NCI-H146 (cell line): ENCODE data around the gene ZDHHC8.

ENCODE experiments used
- DNase-seq: peaks from one replicate; lab custom pipeline; 2025; lab: John Stamatoyannopoulos, UW

The ZDHHC8 gene

DNA sequence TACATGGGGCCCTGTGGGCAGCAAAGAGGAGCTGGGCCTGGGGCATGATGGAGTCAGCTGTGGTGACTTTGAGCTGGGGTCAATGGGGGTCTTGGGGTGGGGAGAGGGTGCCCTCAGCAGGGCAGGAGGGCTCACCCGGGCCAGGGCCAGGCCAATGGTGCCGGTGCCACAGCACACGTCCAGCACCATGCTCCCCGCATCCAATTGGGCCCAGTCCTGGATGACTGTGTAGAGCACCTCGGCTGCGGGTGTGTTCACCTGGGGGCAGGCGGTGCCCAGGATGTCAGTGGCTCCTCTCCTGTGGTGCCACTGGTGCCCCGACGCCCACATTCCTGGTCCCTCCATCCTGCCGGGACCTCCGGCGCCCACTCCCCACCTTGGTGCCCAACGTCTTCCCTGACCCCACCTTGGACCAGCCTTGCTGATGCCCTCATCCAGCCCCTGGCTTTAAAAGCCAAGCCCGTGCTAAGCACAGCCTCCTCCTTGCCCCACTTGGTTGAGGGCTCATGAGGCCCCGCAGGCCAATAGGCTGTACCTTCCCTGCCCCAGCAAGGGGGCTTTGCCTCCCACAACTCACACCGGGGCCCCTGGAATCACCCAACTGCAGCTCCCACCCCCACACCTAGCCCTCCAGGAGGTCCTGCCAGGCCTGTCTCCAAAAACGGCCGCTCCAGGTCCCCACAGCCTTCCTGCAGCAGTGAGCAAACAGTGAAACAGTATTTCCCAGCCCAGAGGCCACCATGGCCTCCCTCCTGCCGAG lies 17.9 kb upstream of the ZDHHC8 start:
- no peak for DNase-seq

- no peak for DNase-seq
Observed at GRCh38 chr22:20114506-20115475, 16.8 kb upstream of the ZDHHC8 start.

DNA sequence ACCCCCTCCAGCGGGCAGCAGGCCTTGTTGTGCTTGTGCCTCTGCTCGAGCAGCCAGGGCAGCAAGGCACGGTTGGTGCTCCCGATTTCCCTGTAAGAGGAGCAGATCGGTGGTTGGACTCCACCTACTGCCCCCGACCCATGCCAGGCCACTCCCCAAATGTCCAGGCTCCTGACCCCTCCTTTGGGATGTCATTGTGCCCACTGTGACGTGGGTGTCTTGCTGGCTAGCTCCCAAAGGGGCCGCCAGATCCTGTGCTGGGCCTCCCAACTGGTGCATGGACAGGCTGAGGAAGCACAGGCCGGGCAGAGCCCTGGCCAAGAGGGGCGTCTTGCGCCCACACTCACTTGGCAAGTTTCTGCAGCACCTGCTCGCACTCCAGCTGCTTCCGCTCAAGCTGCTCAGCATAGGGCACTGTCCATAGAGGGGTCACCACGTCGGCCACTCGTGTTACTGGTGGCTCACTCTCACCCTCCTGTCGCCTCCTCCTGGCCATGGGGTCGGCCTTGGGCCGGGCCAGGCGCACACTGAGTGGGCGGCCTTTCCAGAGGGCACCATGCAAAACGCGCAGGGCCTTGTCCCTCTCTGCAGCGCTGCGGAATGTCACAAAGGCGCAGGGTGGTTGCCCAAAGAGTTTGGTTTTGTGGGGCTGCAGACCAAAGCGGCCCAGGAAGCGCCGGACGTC lies 15.8 kb upstream of the ZDHHC8 start, which contains the start of gene RANBP1:
TSS of gene RANBP1 (plus strand) at position 414 of the 685 bp plus-strand sequence. CDS start at position 495, 81 bp downstream.
- DNase-seq, result no peak

- no peak for DNase-seq
Observed at GRCh38 chr22:20116376-20116950, 15.1 kb upstream of the ZDHHC8 start.

- peak; percentile 91 for DNase-seq
Observed at GRCh38 chr22:20116951-20117632, 14.5 kb upstream of the ZDHHC8 start, which contains the start of gene TRMT2A. Gene TRMT2A, minus strand, starts transcription at chr22:20117226. Its CDS starts 320 bp downstream, at chr22:20116906.

DNA sequence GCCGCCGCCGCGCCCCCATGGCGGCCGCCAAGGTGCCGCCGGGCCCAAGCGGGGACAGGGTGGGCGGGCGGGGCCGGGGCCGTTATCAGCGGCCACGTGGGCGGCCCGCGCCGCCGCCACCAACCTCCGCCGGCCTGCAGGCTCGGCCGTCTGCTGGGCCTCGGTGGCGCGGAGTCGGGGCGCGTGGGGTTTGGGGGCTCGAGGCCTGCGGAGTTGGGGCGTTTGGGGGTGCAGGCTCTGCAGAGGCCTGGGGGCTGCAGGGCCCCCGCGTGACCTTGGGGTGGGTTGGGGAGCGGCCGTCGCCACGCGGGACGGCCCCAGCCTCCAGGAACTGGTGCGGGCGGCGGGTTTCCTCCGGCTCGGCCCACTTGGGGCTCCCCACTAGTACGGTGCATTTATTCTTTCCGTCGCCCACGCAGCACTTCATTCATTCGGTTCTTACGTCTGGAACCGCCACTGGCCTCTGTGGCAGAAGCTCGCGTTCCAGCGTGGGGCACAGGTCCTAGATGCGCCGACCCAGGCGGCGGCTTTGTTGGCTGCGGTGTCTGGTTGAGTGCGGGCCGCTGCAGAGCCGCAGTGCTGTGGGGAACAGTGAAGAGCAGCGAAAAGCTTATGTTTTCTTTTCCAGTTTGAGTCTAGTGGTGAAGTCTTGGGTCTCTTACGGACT lies 13.8 kb upstream of the ZDHHC8 start:
- peak; percentile 8 for DNase-seq

- no peak for DNase-seq
Observed at GRCh38 chr22:20118300-20119020, 13.1 kb upstream of the ZDHHC8 start.

DNA sequence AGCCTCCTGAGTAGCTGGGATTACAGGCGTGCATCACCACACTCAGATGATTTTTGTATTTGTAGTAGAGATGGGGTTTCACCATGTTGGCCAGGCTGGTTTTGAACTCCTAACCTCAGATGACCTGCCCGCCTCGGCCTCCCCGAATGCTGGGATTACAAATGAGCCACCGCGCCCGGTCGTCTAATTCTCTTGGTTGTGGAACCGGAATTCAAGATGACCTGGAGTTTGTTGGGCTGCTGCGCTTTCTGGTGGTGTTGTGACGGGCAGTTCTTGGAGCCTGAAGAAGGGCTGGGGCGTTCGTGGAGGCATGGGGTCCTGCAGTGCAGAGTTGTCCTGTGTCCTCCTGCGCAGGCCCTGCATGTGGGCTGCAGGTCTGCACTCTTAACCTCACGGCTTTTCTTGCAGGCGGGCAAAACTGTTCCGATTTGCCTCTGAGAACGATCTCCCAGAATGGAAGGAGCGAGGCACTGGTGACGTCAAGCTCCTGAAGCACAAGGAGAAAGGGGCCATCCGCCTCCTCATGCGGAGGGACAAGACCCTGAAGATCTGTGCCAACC lies 9.7 kb upstream of the ZDHHC8 start:
- no peak for DNase-seq

GRCh38 chr22:20123366-20124082 lies 8.1 kb upstream of the ZDHHC8 start:
- DNase-seq, result no peak

DNA sequence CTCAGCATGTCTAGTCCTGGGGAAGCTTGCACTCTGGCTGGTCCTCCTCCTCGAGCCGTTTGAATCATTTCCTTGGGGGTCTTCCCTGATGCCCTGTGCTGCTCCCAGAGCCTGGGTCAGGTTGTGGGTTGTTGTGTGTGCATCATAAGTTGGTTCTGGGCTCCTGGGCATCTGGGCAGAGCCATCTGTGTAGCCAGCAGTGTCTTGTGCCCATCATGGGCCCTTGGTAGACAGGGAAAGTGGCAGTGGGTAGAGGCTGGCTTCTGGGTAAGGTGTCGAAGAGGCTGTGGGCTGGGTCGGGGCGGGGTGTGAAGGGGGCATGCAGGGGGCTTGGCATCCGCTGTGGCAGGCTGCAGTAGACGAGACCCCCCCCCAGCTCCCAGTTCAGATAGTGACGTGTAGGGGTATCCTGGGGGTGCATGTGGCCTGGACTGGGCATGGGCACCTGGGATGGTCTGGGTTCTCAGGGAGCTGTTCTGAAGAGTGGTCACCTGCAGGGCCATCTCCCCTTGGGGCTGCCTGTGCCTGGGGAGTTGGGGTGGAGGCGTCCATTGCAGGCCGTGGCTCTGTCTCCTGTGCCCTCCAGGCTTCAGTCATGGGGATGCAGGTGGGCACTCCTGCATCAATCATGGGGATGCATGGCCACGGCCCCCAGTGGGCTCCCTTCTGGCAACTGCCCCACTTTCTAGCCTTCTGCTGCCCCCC lies 7.4 kb upstream of the ZDHHC8 start:
- no peak for DNase-seq

GRCh38 chr22:20125201-20126174 lies 6.1 kb upstream of the ZDHHC8 start:
- DNase-seq, result no peak

DNA sequence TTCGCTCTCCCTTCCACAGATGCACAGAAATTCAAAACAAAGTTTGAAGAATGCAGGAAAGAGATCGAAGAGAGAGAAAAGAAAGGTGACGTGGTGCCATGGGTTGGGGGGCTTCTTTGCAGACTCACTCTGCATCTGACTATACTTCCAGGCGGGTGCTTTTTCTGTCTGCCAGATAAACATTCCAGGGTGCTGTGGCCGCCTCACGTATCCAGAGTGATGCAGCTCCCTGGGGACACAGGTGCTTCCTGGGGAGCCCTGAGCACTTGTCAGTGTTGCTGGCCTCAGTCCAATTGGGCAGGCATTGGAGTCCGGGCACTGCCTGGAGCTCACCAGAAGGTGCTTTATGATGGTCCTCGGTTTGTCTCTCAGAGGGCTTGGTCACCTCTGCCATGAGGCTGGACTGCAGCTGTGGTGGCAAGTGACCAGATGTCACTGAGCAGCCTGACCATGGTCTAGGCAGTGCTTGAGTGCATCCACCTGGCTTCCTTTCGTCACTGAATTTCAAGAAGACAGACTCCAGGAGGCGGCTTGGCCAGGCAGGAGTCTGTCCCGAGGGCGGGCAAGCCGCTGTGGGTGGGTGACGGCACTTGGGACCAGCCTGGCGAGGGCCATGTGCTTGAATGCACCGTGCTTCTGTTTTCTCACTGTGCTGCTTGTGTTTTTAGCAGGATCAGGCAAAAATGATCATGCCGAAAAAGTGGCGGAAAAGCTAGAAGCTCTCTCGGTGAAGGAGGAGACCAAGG lies 5.1 kb upstream of the ZDHHC8 start:
- DNase-seq, result no peak

DNA sequence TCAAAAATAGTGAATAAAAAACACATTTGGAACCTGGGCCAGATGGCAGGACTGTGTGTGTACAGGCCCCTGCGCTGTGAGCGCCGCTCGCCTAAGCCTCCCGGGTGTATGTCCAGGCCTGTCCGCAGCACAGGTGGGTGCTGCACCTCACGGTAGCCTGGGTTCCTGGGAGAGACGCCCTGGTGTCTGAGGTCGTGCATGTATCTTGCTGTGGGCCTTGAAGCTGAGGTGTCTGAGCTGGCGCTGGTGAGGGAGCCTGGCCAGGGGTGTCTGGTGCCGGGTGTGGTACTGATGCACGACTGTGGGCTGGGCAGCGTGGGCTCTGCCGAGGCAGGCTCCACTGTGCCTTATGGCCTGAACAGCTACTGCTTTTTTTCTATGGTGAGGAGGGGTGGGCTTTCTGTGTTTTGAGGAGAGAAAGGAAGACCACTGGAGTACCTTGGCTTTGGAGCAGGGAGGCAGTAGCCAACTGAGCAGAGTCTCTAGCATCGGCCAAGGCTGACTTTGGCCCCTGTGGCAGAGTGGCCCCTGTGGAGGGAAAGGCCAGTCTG lies 4.2 kb upstream of the ZDHHC8 start:
- no peak for DNase-seq

GRCh38 chr22:20127869-20128618 lies 3.6 kb upstream of the ZDHHC8 start:
- no peak for DNase-seq

DNA sequence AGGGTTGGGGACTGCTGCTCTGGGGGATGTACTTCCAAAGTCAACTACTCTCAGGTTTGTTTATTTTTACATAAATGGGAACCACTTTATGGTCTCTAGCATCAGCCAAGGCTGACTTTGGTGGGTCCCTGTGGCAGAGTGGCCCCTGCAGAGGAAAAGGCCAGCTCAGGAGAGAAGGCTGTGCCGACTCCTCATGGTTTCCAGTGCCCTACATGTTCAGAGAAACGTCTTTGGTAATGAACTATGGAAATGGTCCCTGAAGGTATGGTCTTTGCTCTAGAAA lies 3.0 kb upstream of the ZDHHC8 start:
- no peak for DNase-seq
